HL-60/S4 treated with phorbol 12-myristate 13-acetate at 8.2 ng/mL for 4 days and 3 days (cell line): ENCODE data around the gene MAP3K7CL.

Experiments
- in situ Hi-C: fragments of 300-500 bp; cut with MboI; formaldehyde crosslinking; loops from 2 replicates; pipeline ENCODE4 v1.15.0; 2022; ENCODE audit warnings: low sequenced_read_pairs

Gene MAP3K7CL

GRCh38 chr21:29125979-29126378 lies 4.5 kb upstream of the MAP3K7CL start:
- in situ Hi-C loops = no loop called here

- in situ Hi-C loops = no loop called here
These were observed 2.8 kb downstream of the MAP3K7CL start for GRCh38 chr21:29133241-29133640.

- in situ Hi-C loops = no loop called here
These were observed 3.4 kb downstream of the MAP3K7CL start for GRCh38 chr21:29133796-29134195.

GRCh38 chr21:29135481-29135880 lies 5.0 kb downstream of the MAP3K7CL start:
- in situ Hi-C loops = no loop called here

GRCh38 chr21:29136033-29136432 lies 5.6 kb downstream of the MAP3K7CL start:
- in situ Hi-C loops = no loop called here

- in situ Hi-C loops = no loop called here
These were observed 14.4 kb downstream of the MAP3K7CL start for GRCh38 chr21:29144736-29145353.

GRCh38 chr21:29145354-29145782 lies 14.9 kb downstream of the MAP3K7CL start:
- in situ Hi-C loops = no loop called here

GRCh38 chr21:29145852-29146453 lies 15.5 kb downstream of the MAP3K7CL start:
- in situ Hi-C loops = no loop called here

GRCh38 chr21:29146726-29147125 lies 16.3 kb downstream of the MAP3K7CL start:
- in situ Hi-C loops = no loop called here

GRCh38 chr21:29148530-29148929 lies 18.1 kb downstream of the MAP3K7CL start:
- in situ Hi-C loops = no loop called here

GRCh38 chr21:29149808-29150425 lies 19.5 kb downstream of the MAP3K7CL start:
- in situ Hi-C loops = no loop called here

- in situ Hi-C loops = no loop called here
These were observed 21.5 kb downstream of the MAP3K7CL start for GRCh38 chr21:29151931-29152330.

- in situ Hi-C loops = no loop called here
These were observed 22.5 kb downstream of the MAP3K7CL start for GRCh38 chr21:29152916-29153315.

GRCh38 chr21:29154270-29154669 lies 23.8 kb downstream of the MAP3K7CL start:
- in situ Hi-C loops = no loop called here

GRCh38 chr21:29155118-29155932 lies 24.9 kb downstream of the MAP3K7CL start:
- in situ Hi-C loops = no loop called here

- in situ Hi-C loops = no loop called here
These were observed 25.5 kb downstream of the MAP3K7CL start for GRCh38 chr21:29155933-29156260.

GRCh38 chr21:29157080-29157479 lies 26.6 kb downstream of the MAP3K7CL start:
- in situ Hi-C loops = no loop called here

GRCh38 chr21:29159842-29160241 lies 29.4 kb downstream of the MAP3K7CL start:
- in situ Hi-C loops = loop anchor here (10.0 kb wide), 2 partner anchors 185 to 215 kb away; no protein-coding TSS in a partner anchor

- in situ Hi-C loops = loop anchor here (10.0 kb wide), 2 partner anchors 182 to 212 kb away; no protein-coding TSS in a partner anchor
These were observed 32.4 kb downstream of the MAP3K7CL start for GRCh38 chr21:29162825-29163224.

- in situ Hi-C loops = loop anchor here (10.0 kb wide), 2 partner anchors 181 to 211 kb away; no protein-coding TSS in a partner anchor
These were observed 33.1 kb downstream of the MAP3K7CL start for GRCh38 chr21:29163341-29164115.
